ENCODE measurements around the gene GSS.
"Not testable (repeated sequence)": the region's sequence is repeated elsewhere in the genome, so short reads cannot be mapped to it uniquely, and the experiment has no call there.

Gene GSS

GRCh38 chr20:34907616-34908469 is 47.8 kb downstream of the GSS start:
- peak; percentile 95 for DNase-seq (ENCODE audit: low spot score)

GRCh38 chr20:34904202-34904621 is 51.4 kb downstream of the GSS start:
- no peak for DNase-seq (ENCODE audit: low spot score)

GRCh38 chr20:34898731-34899130 is 56.9 kb downstream of the GSS start:
- not testable (repeated sequence) for DNase-seq (ENCODE audit: low spot score)

- not testable (repeated sequence) for DNase-seq (ENCODE audit: low spot score)
These were observed 57.5 kb downstream of the GSS start for GRCh38 chr20:34898129-34898528.

- DNase-seq (ENCODE audit: low spot score), result no peak
These were observed 59.5 kb downstream of the GSS start for GRCh38 chr20:34896086-34896621.

GRCh38 chr20:34895465-34895864 is 60.1 kb downstream of the GSS start:
- no peak for DNase-seq (ENCODE audit: low spot score)

GRCh38 chr20:34894723-34895122 is 60.9 kb downstream of the GSS start:
- no peak for DNase-seq (ENCODE audit: low spot score)

- no peak for DNase-seq (ENCODE audit: low spot score)
These were observed 62.9 kb downstream of the GSS start for GRCh38 chr20:34892671-34893070.

- peak; percentile 72 for DNase-seq (ENCODE audit: low spot score)
These were observed 64.2 kb downstream of the GSS start for GRCh38 chr20:34891166-34892062.

GRCh38 chr20:34888468-34888867 is 67.1 kb downstream of the GSS start:
- DNase-seq (ENCODE audit: low spot score), result no peak

- no peak for DNase-seq (ENCODE audit: low spot score)
These were observed 68.6 kb downstream of the GSS start for GRCh38 chr20:34887023-34887422.

GRCh38 chr20:34886122-34886521 is 69.5 kb downstream of the GSS start:
- DNase-seq (ENCODE audit: low spot score), result no peak

- DNase-seq (ENCODE audit: low spot score), result no peak
These were observed 71.3 kb downstream of the GSS start for GRCh38 chr20:34884260-34884659.

GRCh38 chr20:34883809-34884208 is 71.8 kb downstream of the GSS start:
- DNase-seq (ENCODE audit: low spot score), result no peak

GRCh38 chr20:34883087-34883688 is 72.4 kb downstream of the GSS start:
- DNase-seq (ENCODE audit: low spot score), result no peak

- DNase-seq (ENCODE audit: low spot score), result no peak
These were observed 73.9 kb downstream of the GSS start for GRCh38 chr20:34881689-34882088.

- DNase-seq (ENCODE audit: low spot score), result not testable (repeated sequence)
These were observed 74.6 kb downstream of the GSS start for GRCh38 chr20:34880971-34881370.

GRCh38 chr20:34880215-34880850 is 75.3 kb downstream of the GSS start:
- DNase-seq (ENCODE audit: low spot score), result no peak
